HepG2 (cell line): ENCODE data around the gene EMID1. TPM values are rescaled to one million over a fixed set of nuclear protein-coding genes. Genes with fewer than 3 reads are reported as not detected.
A peak's percentile ranks its signal among the peaks of the same experiment; 100 is the strongest.

ENCODE experiments used
- ATAC-seq: fragments of 200-7000 bp; cut with Tn5 transposase; 3 replicates; pipeline ENCODE4 v1.9.1; 2020; ENCODE audit warnings: mild to moderate bottlenecking, moderate library complexity
- BruUV-seq: library from RNA; stranded (reverse); fragments of 400-500 nt; replicated peaks from 2 replicates; lab custom pipeline; 2021; lab: Mats Ljungman, UMichigan
- CTCF ChIA-PET: fragments of 300-600 bp; formaldehyde crosslinking; extraction: SDS; loops from one replicate; lab custom pipeline; 2021; ENCODE audit warnings: low total read pairs, inconsistent platforms, low intra/inter-chr PET ratio; lab: Yijun Ruan, JAX
- POLR2A ChIA-PET: fragments of 350-600 bp; sonication (Branson Sonifier 250); formaldehyde crosslinking; loops from one replicate; lab custom pipeline; 2020; ENCODE audit warnings: antibody characterized with exemption, inconsistent platforms; lab: Yijun Ruan, JAX
- DNase-seq: peaks from one replicate; pipeline ENCODE4 v3.0.0-alpha.2; 2015; ENCODE audit warnings: low spot score
- FAIRE-seq: peaks from 3 replicates; lab custom pipeline; 2011; peaks lifted over from hg19 to GRCh38; lab: Jason Lieb, UNC
- H2AFZ ChIP-seq: one replicate; pipeline ENCODE4 v1.6.1; 2011; ENCODE audit warnings: low read length, inconsistent platforms
- H3K27ac ChIP-seq: fragments of 300-600 bp; 3 replicates; pipeline ENCODE4 v1.8.0; 2011; ENCODE audit warnings: mixed run types, mild to moderate bottlenecking, mixed read lengths, low read length, inconsistent platforms; ENCODE audit not compliant: insufficient read depth; ENCODE audit errors: extremely low read length
- H3K27me3 ChIP-seq, 2 experiments: fragments of 200-600 bp in 1 of 2; 2 replicates in 1 of 2; 3 replicates in 1 of 2; pipeline versions ENCODE4 v1.6.0 to v1.8.0; 2011; ENCODE audit warnings: low read length in 2 of 2, mild to moderate bottlenecking in 2 of 2, moderate library complexity in 2 of 2, inconsistent platforms in 1 of 2; ENCODE audit not compliant: insufficient read depth in 2 of 2, control insufficient read depth in 1 of 2
- H3K36me3 ChIP-seq, 2 experiments: fragments of 200-600 bp in 1 of 2; replicated peaks in 1 of 2; 2 replicates in 1 of 2; 3 replicates in 1 of 2; pipeline versions ENCODE4 v1.5.1 to v1.8.0; 2011; ENCODE audit warnings: low read length in 2 of 2, inconsistent platforms in 1 of 2; ENCODE audit not compliant: insufficient read depth in 2 of 2, control insufficient read depth in 1 of 2
- H3K4me1 ChIP-seq: 2 replicates; pipeline ENCODE4 v1.5.1; 2012; ENCODE audit warnings: low read length, inconsistent platforms; ENCODE audit not compliant: insufficient read depth
- H3K4me2 ChIP-seq: 2 replicates; pipeline ENCODE4 v1.6.0; 2011; ENCODE audit warnings: low read depth, low read length, inconsistent platforms
- H3K4me3 ChIP-seq, 3 experiments: fragments of 200-600 bp in 1 of 3; sonication (generic), shearing (Covaris generic) in 1 of 3; replicated peaks in 1 of 3; 2 replicates each; pipeline ENCODE4 v1.5.1; 2011 to 2016; ENCODE audit warnings: low read length in 3 of 3, inconsistent platforms in 2 of 3, low read depth in 2 of 3, mild to moderate bottlenecking in 2 of 3, control low read depth in 1 of 3, mixed read lengths in 1 of 3; ENCODE audit not compliant: insufficient read depth in 1 of 3
- H3K79me2 ChIP-seq: one replicate; pipeline ENCODE4 v1.6.1; 2011; ENCODE audit warnings: low read length, inconsistent platforms; ENCODE audit not compliant: insufficient read depth
- H3K9ac ChIP-seq: 2 replicates; pipeline ENCODE4 v1.6.0; 2011; ENCODE audit warnings: mild to moderate bottlenecking, low read depth, low read length, inconsistent platforms; ENCODE audit not compliant: insufficient read depth
- H3K9me3 ChIP-seq: 2 replicates; pipeline ENCODE4 v1.5.1; 2012; ENCODE audit warnings: mild to moderate bottlenecking, low read length
- H4K20me1 ChIP-seq: 2 replicates; pipeline ENCODE4 v1.6.0; 2011; ENCODE audit warnings: inconsistent platforms, mild to moderate bottlenecking, low read length, moderate library complexity; ENCODE audit not compliant: insufficient read depth
- BRD4 ChIP-seq: sonication (generic); formaldehyde crosslinking; IDR thresholded peaks from 2 replicates; pipeline ENCODE4 v1.4.0; 2020; ENCODE audit warnings: missing genetic modification reagents
- CBFB ChIP-seq: sonication (generic); formaldehyde crosslinking; IDR thresholded peaks from 2 replicates; pipeline ENCODE4 v1.4.0; 2020; ENCODE audit warnings: missing genetic modification reagents
- CBX1 ChIP-seq: IDR thresholded peaks from one replicate; pipeline ENCODE4 v1.6.1; 2016; ENCODE audit warnings: antibody characterized with exemption, low read depth
- ESRRA ChIP-seq: sonication (generic); formaldehyde crosslinking; IDR thresholded peaks from 2 replicates; pipeline ENCODE4 v1.5.1; 2020; ENCODE audit warnings: mild to moderate bottlenecking, low read depth, missing genetic modification reagents
- KLF12 ChIP-seq: sonication (generic); formaldehyde crosslinking; IDR thresholded peaks from 2 replicates; pipeline ENCODE4 v1.4.0; 2020; ENCODE audit warnings: missing genetic modification reagents, borderline replicate concordance
- POLR2AphosphoS2 ChIP-seq: IDR thresholded peaks from 2 replicates; pipeline ENCODE4 v1.6.1; 2011; ENCODE audit warnings: low read depth, low read length, improper control_type of control experiment
- PPARG ChIP-seq: conservative IDR thresholded peaks from 2 replicates; pipeline ENCODE4 v1.6.1; 2016; ENCODE audit warnings: missing biosample characterization, missing genetic modification reagents
- REL ChIP-seq: sonication (generic); formaldehyde crosslinking; conservative IDR thresholded peaks from 2 replicates; pipeline ENCODE4 v1.8.0; 2022; ENCODE audit warnings: mild to moderate bottlenecking, missing genetic modification reagents, moderate library complexity
- ZNF317 ChIP-seq: sonication (generic); formaldehyde crosslinking; IDR thresholded peaks from 2 replicates; pipeline ENCODE4 v1.5.0; 2020; ENCODE audit warnings: mild to moderate bottlenecking, missing genetic modification reagents
- ZNF724P ChIP-seq: sonication (generic); formaldehyde crosslinking; IDR thresholded peaks from 2 replicates; pipeline ENCODE4 v1.8.0; 2022; ENCODE audit warnings: missing genetic modification reagents, borderline replicate concordance
- ZNF792 ChIP-seq: IDR thresholded peaks from 2 replicates; pipeline ENCODE4 v1.6.1; 2016
- WGBS: methylation state at CpG from one replicate; pipeline ENCODE4 v1.1.6; 2017; ENCODE audit warnings: low lambda C conversion rate; 5-methylcytosine and 5-hydroxymethylcytosine counted together
- in situ Hi-C: cut with HindIII; loops from 2 replicates; pipeline ENCODE4 v1.10.0; 2017; ENCODE audit warnings: low pct_unique_long_range_greater_than_20kb; ENCODE audit not compliant: extremely low pct_ligation_motif_present
- intact Hi-C: fragments of 100-400 bp; cut with micrococcal nuclease; formaldehyde crosslinking; loops from one replicate; pipeline ENCODE4 v1.10.0; 2022; ENCODE audit not compliant: unreplicated experiment
- polyA plus RNA-seq, 8 experiments: library from polyadenylated mRNA; depleted of rRNA in 3 of 8; stranded (reverse) in 7 of 8; unstranded in 1 of 8; fragments of >200 nt; fragmentation: Illumina TruSeq in 4 of 8; extraction: Trizol in 4 of 8; gene quantifications; 2 replicates each; pipeline versions ENCODE4 v1.2.1 to v1.2.3, GENCODE V29; 2011 to 2016; ENCODE audit warnings: low read depth in 4 of 8, missing spikeins in 1 of 8, mixed read lengths in 1 of 8; ENCODE audit not compliant: insufficient read depth in 1 of 8
- total RNA-seq, 5 experiments: library from RNA; depleted of rRNA; stranded (reverse); fragments of >200 nt; fragmentation: Illumina TruSeq; extraction: Trizol; gene quantifications; 2 replicates each; pipeline ENCODE4 v1.2.3, GENCODE V29; 2016; ENCODE audit warnings: low read depth in 1 of 5
- TF ChIP-seq, protein P1 (sequence below): sonication (generic); formaldehyde crosslinking; IDR thresholded peaks from 2 replicates; pipeline ENCODE4 v1.4.0; 2020; ENCODE audit warnings: missing genetic modification reagents, borderline replicate concordance
- TF ChIP-seq, protein P2 (sequence below): IDR thresholded peaks from 2 replicates; pipeline ENCODE4 v1.6.1; 2012; ENCODE audit warnings: inconsistent platforms
- TF ChIP-seq, protein P3 (sequence below): sonication (generic); formaldehyde crosslinking; IDR thresholded peaks from 2 replicates; pipeline ENCODE4 v1.4.0; 2020; ENCODE audit warnings: mild to moderate bottlenecking, missing genetic modification reagents

EMID1 gene
- total and polyA plus RNA-seq, 2 of the 13 experiments (the other 11 are each of a cell fraction or from before 2014, with no cell fraction given): 0.45 to 0.82 TPM

DNA sequence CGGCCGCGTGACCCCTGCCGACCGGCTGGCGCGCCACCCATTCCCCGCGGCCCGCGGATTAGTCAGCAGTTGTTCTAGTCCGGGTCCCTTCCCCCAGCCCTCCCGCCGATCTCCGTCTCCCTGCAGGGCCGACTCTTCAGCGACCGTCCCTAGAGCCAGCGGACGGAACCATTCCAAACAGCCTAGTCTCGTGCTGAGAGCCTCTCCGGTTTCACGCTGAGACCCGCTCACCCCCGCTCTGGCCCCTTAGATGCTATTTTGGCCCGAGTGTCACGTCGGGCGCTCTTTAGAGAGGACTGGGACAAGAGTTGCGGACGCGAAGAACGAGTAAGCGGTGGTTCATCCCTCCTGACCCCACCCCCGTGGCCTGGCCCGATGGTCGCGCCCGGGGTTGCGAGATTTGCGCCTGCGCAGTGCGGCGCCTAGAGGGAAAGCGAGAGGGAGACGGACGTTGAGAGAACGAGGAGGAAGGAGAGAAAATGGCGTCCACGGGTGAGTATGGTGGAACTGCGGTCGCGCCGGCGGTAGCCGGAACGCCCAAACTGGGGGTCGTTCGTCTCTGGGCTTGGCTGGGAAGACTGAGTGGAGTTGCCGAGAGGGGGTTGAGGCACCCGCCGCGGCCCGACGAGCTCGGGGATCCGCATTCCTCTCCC, 62.3 kb downstream of the EMID1 start, which contains the start of the genes EWSR1 and RHBDD3:
Gene EWSR1 (plus strand): TSS at position 411 of the 653 bp plus-strand sequence. CDS start 69 bp downstream, at position 480.
Gene RHBDD3 (minus strand): TSS at position 124 of the 653 bp plus-strand sequence. CDS start 2,355 bp downstream, outside the sequence.
- peak; percentile 65 for FAIRE-seq
- peak; percentile 91 for DNase-seq
- peaks cover 49% of the 10 kb centered on the region for H3K4me1 ChIP-seq
- peak within 1 kb of the TSS; percentile 98 for H3K27ac ChIP-seq
- intact Hi-C loops (no loop called here), in situ Hi-C loops (no loop called here)
- peak within 1 kb of the TSS; percentile 75 to 96 (median 93) for H3K4me3 ChIP-seq
- ChIA-PET CTCF (no interaction called here), POLR2A (interaction anchor here (1.2 kb wide), 1 partner anchor 9 kb away, joined by 4 read pairs; no protein-coding TSS in a partner anchor)
- H2AFZ ChIP-seq: peak within 1 kb of the TSS; percentile 93
- H3K36me3 ChIP-seq: peaks cover 4 to 33% of the 10 kb centered on the region in 2 experiments
- peak within 1 kb of the TSS; percentile 90 for H3K4me2 ChIP-seq
- ATAC-seq: peak; percentile 83
- H3K27me3 ChIP-seq: no peaks in the 10 kb centered on the region; a peak in 1 of 5 replicates
- H3K79me2 ChIP-seq: peaks cover 70% of the 10 kb centered on the region
- peaks cover 37% of the 10 kb centered on the region for H4K20me1 ChIP-seq
- no TSS peak for BruUV-seq
- H3K9me3 ChIP-seq: no peaks in the 10 kb centered on the region
- peak within 1 kb of the TSS; percentile 100 for H3K9ac ChIP-seq
- 1% methylated on average over 31 of the region's 67 CpGs for WGBS
- TF ChIP-seq, protein P1, sequence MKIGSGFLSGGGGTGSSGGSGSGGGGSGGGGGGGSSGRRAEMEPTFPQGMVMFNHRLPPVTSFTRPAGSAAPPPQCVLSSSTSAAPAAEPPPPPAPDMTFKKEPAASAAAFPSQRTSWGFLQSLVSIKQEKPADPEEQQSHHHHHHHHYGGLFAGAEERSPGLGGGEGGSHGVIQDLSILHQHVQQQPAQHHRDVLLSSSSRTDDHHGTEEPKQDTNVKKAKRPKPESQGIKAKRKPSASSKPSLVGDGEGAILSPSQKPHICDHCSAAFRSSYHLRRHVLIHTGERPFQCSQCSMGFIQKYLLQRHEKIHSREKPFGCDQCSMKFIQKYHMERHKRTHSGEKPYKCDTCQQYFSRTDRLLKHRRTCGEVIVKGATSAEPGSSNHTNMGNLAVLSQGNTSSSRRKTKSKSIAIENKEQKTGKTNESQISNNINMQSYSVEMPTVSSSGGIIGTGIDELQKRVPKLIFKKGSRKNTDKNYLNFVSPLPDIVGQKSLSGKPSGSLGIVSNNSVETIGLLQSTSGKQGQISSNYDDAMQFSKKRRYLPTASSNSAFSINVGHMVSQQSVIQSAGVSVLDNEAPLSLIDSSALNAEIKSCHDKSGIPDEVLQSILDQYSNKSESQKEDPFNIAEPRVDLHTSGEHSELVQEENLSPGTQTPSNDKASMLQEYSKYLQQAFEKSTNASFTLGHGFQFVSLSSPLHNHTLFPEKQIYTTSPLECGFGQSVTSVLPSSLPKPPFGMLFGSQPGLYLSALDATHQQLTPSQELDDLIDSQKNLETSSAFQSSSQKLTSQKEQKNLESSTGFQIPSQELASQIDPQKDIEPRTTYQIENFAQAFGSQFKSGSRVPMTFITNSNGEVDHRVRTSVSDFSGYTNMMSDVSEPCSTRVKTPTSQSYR (CRISPR knock-in tag): peak; percentile 91
- no peak for TF ChIP-seq PPARG (CRISPR knock-in tag)
- TF ChIP-seq, protein P2, sequence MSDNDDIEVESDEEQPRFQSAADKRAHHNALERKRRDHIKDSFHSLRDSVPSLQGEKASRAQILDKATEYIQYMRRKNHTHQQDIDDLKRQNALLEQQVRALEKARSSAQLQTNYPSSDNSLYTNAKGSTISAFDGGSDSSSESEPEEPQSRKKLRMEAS: peak; percentile 69
- TF ChIP-seq CBX1: peak; percentile 61
- peak; percentile 34; the same call in 1 of the 2 replicates for TF ChIP-seq ZNF792 (CRISPR knock-in tag)
- TF ChIP-seq BRD4 (CRISPR knock-in tag): peak; percentile 99
- TF ChIP-seq KLF12 (CRISPR knock-in tag): no peak
- no peak for TF ChIP-seq POLR2AphosphoS2
- TF ChIP-seq CBFB: 0 out of 2 replicates have a peak, but pooled peaks have one; percentile 28
- TF ChIP-seq, protein P3, sequence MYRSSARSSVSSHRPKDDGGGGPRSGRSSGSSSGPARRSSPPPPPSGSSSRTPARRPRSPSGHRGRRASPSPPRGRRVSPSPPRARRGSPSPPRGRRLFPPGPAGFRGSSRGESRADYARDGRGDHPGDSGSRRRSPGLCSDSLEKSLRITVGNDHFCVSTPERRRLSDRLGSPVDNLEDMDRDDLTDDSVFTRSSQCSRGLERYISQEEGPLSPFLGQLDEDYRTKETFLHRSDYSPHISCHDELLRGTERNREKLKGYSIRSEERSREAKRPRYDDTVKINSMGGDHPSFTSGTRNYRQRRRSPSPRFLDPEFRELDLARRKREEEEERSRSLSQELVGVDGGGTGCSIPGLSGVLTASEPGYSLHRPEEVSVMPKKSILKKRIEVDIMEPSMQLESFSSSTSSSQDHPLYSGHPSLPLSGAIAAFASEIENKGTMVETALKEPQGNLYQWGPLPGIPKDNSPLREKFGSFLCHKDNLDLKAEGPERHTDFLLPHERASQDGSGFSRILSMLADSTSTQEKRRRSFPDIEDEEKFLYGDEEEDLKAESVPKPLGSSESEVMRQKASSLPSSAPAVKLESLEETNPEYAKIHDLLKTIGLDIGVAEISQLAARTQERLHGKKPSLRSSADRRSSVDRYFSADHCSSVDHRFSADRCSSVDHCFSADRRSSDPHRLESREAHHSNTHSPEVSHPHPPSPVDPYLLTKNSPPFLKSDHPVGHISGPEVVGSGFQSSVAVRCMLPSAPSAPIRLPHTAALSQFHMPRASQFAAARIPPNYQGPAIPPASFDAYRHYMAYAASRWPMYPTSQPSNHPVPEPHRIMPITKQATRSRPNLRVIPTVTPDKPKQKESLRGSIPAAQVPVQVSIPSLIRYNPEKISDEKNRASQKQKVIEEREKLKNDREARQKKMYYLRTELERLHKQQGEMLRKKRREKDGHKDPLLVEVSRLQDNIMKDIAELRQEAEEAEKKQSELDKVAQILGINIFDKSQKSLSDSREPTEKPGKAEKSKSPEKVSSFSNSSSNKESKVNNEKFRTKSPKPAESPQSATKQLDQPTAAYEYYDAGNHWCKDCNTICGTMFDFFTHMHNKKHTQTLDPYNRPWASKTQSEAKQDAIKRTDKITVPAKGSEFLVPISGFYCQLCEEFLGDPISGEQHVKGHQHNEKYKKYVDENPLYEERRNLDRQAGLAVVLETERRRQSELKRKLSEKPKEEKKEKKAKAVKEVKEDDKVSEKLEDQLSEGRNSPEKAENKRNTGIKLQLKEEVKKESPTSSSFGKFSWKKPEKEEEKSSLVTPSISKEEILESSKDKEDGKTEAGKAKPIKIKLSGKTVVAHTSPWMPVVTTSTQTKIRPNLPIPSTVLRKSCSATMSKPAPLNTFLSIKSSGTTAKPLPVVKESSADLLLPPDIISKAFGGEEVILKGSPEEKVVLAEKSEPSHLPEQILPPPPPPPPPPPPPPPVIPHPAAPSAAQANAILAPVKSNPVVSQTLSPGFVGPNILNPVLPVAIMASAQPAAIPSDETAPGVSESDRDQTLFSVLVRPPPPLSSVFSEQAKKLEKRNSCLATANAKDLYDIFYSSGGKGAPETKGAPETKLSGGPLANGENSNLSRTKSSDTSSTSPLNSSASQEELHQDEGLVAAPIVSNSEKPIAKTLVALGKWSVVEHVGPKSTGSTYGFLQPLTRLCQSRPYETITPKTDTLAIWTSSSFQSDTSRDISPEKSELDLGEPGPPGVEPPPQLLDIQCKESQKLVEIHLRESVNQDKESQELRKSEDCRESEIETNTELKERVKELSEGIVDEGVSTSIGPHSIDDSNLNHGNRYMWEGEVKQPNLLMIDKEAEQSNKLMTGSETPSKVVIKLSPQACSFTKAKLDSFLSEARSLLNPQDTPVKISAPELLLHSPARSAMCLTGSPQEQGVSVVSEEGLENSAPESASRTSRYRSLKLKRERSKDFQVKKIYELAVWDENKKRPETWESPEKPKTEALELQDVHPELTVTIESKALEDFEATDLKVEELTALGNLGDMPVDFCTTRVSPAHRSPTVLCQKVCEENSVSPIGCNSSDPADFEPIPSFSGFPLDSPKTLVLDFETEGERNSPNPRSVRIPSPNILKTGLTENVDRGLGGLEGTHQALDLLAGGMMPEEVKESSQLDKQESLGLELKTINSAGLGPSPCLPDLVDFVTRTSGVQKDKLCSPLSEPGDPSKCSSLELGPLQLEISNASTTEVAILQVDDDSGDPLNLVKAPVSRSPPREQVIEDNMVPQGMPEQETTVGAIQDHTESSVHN (CRISPR knock-in tag): no peak
- peak; percentile 94 for TF ChIP-seq ZNF317 (CRISPR knock-in tag)
- TF ChIP-seq ZNF724P (CRISPR knock-in tag): peak; percentile 63; the same call in 1 of the 2 replicates
- TF ChIP-seq ESRRA: no peak
- 0 out of 2 replicates have a peak, but pooled peaks have one; percentile 63 for TF ChIP-seq REL (CRISPR knock-in tag)
